Hepatocyte (in vitro differentiated cells): ENCODE data around the gene MTMR12. TPM values are rescaled to one million over a fixed set of nuclear protein-coding genes. Genes with fewer than 3 reads are reported as not detected.

Experiments
- DNase-seq: peaks from one replicate; pipeline ENCODE4 v3.0.0-alpha.2; 2016; ENCODE audit warnings: low spot score
- H2AFZ ChIP-seq: fragments of 200-600 bp; sonication (generic); 2 replicates; pipeline ENCODE4 v1.6.0; 2016; ENCODE audit warnings: antibody characterized with exemption, mild to moderate bottlenecking
- H3K27ac ChIP-seq: fragments of 200-600 bp; sonication (generic); 2 replicates; pipeline ENCODE4 v1.5.1; 2016; ENCODE audit warnings: mild to moderate bottlenecking
- H3K27me3 ChIP-seq: fragments of 200-600 bp; sonication (generic); 2 replicates; pipeline ENCODE4 v1.6.1; 2016
- H3K36me3 ChIP-seq: fragments of 200-600 bp; sonication (generic); replicated peaks from 2 replicates; pipeline ENCODE4 v1.5.1; 2016; ENCODE audit warnings: low read depth; ENCODE audit not compliant: insufficient read depth
- H3K4me1 ChIP-seq: fragments of 200-600 bp; sonication (generic); 2 replicates; pipeline ENCODE4 v1.5.1; 2016; ENCODE audit warnings: mild to moderate bottlenecking, moderate library complexity; ENCODE audit not compliant: insufficient read depth
- H3K4me2 ChIP-seq: fragments of 200-600 bp; sonication (generic); 2 replicates; pipeline ENCODE4 v1.6.0; 2016
- H3K4me3 ChIP-seq: fragments of 200-600 bp; sonication (generic); 2 replicates; pipeline ENCODE4 v1.5.1; 2016; ENCODE audit warnings: mild to moderate bottlenecking
- H3K79me2 ChIP-seq: fragments of 200-600 bp; sonication (generic); 2 replicates; pipeline ENCODE4 v1.6.0; 2017; ENCODE audit warnings: mild to moderate bottlenecking
- H3K9me2 ChIP-seq: fragments of 200-600 bp; sonication (generic); replicated peaks from 2 replicates; pipeline ENCODE4 v1.6.0; 2017; ENCODE audit warnings: mild to moderate bottlenecking; ENCODE audit not compliant: insufficient read depth
- H3K9me3 ChIP-seq: fragments of 200-600 bp; sonication (generic); 2 replicates; pipeline ENCODE4 v1.5.1; 2016; ENCODE audit warnings: low read depth, mild to moderate bottlenecking
- H4K20me1 ChIP-seq: fragments of 200-600 bp; sonication (generic); 2 replicates; pipeline ENCODE4 v1.6.0; 2016; ENCODE audit warnings: mild to moderate bottlenecking; ENCODE audit not compliant: insufficient read depth, poor library complexity, severe bottlenecking
- CTCF ChIP-seq: fragments of 200-600 bp; sonication (generic); IDR thresholded peaks from 2 replicates; pipeline ENCODE4 v1.5.1; 2016; ENCODE audit warnings: antibody characterized with exemption, mild to moderate bottlenecking; ENCODE audit not compliant: poor library complexity
- EZH2 ChIP-seq: fragments of 200-600 bp; sonication (generic); IDR thresholded peaks from 2 replicates; pipeline ENCODE4 v1.6.1; 2016; ENCODE audit warnings: antibody characterized with exemption, mild to moderate bottlenecking, borderline replicate concordance
- EZH2phosphoT487 ChIP-seq: fragments of 200-600 bp; sonication (generic); IDR thresholded peaks from one replicate; pipeline ENCODE4 v1.6.1; 2018; ENCODE audit warnings: antibody characterized with exemption, mild to moderate bottlenecking, low read depth, moderate library complexity; ENCODE audit not compliant: unreplicated experiment, severe bottlenecking
- WGBS: methylation state at CpG from one replicate; pipeline ENCODE4 v1.1.6; 2016; ENCODE audit warnings: low lambda C conversion rate; ENCODE audit errors: missing lambda C conversion rate; 5-methylcytosine and 5-hydroxymethylcytosine counted together
- polyA plus RNA-seq: library from polyadenylated mRNA; unstranded; fragments of >200 nt; fragmentation: Nextera tagmentation; extraction: Ambion mirVana; gene quantifications from 2 replicates; pipeline ENCODE4 v1.2.1, GENCODE V29; 2016
- total RNA-seq: library from RNA; depleted of rRNA; stranded (reverse); fragments of >200 nt; gene quantifications from 2 replicates; pipeline ENCODE4 v1.2.3, GENCODE V29; 2014

The MTMR12 gene
- total and polyA plus RNA-seq, 2 experiments from 2014 or later, result 11.0 to 19.7 TPM

GRCh38 chr5:32225445-32225844, 87.3 kb downstream of the MTMR12 start:
- Histone ChIP-seq H3K27ac (peak overlapping the region; percentile 54), H3K9me3 (no peaks in the 10 kb centered on the region), H3K27me3 (no peaks in the 10 kb centered on the region), H3K9me2 (no peaks in the 10 kb centered on the region), H3K4me3 (no peak overlapping the region), H3K79me2 (no peaks in the 10 kb centered on the region), H3K4me2 (no peak overlapping the region), H3K36me3 (no peaks in the 10 kb centered on the region), H3K4me1 (no peaks in the 10 kb centered on the region), H4K20me1 (no peaks in the 10 kb centered on the region), H2AFZ (no peak overlapping the region)
- no peak for TF ChIP-seq EZH2phosphoT487
- TF ChIP-seq EZH2, result no peak
- TF ChIP-seq CTCF, result no peak
- 58% methylated on average over 5 of the region's 5 CpGs for WGBS
- no peak for DNase-seq

DNA sequence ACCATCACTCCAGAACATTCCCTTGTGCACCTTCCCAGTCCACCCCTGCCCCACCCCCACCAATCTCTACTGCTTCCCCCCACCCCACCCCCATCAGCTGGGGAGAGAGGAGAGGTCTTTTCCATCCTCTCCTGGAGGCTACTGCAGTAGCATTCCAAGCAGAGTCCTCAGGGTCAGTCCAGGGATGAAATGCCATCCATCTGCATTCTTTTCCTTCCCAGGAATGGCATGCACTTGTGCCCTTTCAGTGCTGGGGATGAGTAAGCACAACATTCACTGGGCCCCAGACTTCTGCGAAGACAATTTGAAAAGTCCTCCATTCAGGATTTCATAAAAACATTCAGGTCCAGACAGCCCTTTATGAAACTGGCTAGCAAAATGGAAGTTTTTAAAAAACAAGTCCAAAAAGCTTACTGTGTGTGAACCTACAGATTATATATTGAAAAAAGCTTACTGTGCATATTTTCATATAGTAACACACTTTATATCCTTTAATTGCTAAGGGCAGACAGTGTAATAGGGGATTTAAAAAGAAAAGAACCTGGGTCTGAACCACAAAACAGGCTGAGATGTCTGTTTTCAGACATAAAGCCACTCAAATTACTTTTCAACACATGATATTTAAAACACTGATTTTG, 88.6 kb downstream of the MTMR12 start:
- peak; percentile 52 for DNase-seq
- Histone ChIP-seq H3K4me3 (no peak overlapping the region), H2AFZ (no peak overlapping the region), H3K27me3 (no peaks in the 10 kb centered on the region), H3K79me2 (no peaks in the 10 kb centered on the region), H3K4me2 (no peak overlapping the region), H3K9me3 (no peaks in the 10 kb centered on the region), H3K27ac (peak overlapping the region; percentile 31), H3K4me1 (no peaks in the 10 kb centered on the region), H4K20me1 (no peaks in the 10 kb centered on the region), H3K9me2 (no peaks in the 10 kb centered on the region), H3K36me3 (no peaks in the 10 kb centered on the region)
- WGBS, result 41% methylated on average over 1 of the region's 1 CpG
- TF ChIP-seq EZH2phosphoT487, result no peak
- TF ChIP-seq EZH2, result no peak
- TF ChIP-seq CTCF, result no peak

DNA sequence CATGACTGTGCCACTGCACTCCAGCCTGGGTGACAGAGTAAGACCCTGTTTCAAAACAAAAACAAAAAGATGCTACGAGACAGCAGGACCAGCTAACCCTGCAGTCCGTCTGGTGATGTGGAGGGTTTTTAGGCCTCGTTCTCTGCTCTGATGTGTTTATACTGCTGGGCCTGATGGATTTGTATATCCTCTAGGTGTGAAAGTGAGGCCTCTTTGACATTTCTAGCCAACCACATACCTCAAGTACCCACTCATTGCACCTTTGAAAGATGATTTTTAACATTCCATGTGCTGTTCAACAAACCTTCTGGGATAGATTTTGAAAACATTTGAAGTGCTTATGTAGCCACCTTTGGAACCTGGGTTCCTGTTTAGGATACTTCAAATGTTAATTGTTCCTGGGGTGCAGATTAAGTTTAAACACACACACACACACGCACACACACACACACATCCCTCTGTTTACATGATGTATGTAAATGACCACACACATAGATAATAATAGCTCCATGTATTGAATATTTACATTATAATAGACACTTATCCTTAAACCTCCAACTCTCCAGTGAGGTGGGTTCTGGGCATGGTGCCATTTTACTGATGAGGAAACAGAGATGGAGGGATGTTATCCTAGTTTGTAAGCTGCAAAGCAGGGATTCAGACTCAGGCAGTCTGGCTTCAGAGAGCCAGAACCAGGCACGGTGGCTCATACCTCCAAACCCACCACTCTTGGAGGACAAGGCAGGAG, 89.8 kb downstream of the MTMR12 start:
- Histone ChIP-seq H3K79me2 (no peaks in the 10 kb centered on the region), H3K4me2 (no peak overlapping the region), H3K4me3 (no peak overlapping the region), H3K36me3 (no peaks in the 10 kb centered on the region), H4K20me1 (no peaks in the 10 kb centered on the region), H3K9me3 (no peaks in the 10 kb centered on the region), H3K27ac (no peak overlapping the region), H3K27me3 (no peaks in the 10 kb centered on the region), H3K9me2 (no peaks in the 10 kb centered on the region), H3K4me1 (no peaks in the 10 kb centered on the region), H2AFZ (no peak overlapping the region)
- TF ChIP-seq EZH2 (no peak), EZH2phosphoT487 (no peak), CTCF (no peak)
- no peak for DNase-seq
- 87% methylated on average over 5 of the region's 5 CpGs for WGBS
